SK-N-SH treated with all-trans-retinoic acid at 6 μM for 48 hours (cell line): Measurements from ENCODE around the gene APOL4.
"Not testable (repeated sequence)": the region's sequence is repeated elsewhere in the genome, so short reads cannot be mapped to it uniquely, and the experiment has no call there.

Experiments
- ATAC-seq: fragments of 200-7000 bp; cut with Tn5 transposase; 3 replicates; pipeline ENCODE4 v1.9.1; 2020; ENCODE audit warnings: mild to moderate bottlenecking, moderate library complexity
- ARNTL ChIP-seq: fragments of 450-650 bp; formaldehyde crosslinking; IDR thresholded peaks from 2 replicates; pipeline ENCODE4 v1.5.0; 2020; ENCODE audit warnings: low read depth, mild to moderate bottlenecking, moderate library complexity, borderline replicate concordance
- BACH2 ChIP-seq: fragments of 250-450 bp; sonication (Bioruptor Pico); IDR thresholded peaks from 2 replicates; pipeline ENCODE4 v1.9.0; 2021; ENCODE audit warnings: mild to moderate bottlenecking, borderline replicate concordance
- CSDC2 ChIP-seq: fragments of 250-450 bp; sonication (Bioruptor Pico); IDR thresholded peaks from 2 replicates; pipeline ENCODE4 v1.5.0; 2020; ENCODE audit warnings: mild to moderate bottlenecking, moderate library complexity
- GLIS3 ChIP-seq: fragments of 250-450 bp; sonication (Bioruptor Pico); IDR thresholded peaks from 2 replicates; pipeline ENCODE4 v1.5.0; 2020; ENCODE audit warnings: mild to moderate bottlenecking, moderate library complexity
- ISL1 ChIP-seq: fragments of 250-450 bp; sonication (Bioruptor Pico); IDR thresholded peaks from 2 replicates; pipeline ENCODE4 v2.1.2; 2022; ENCODE audit warnings: mild to moderate bottlenecking, moderate library complexity
- OSR1 ChIP-seq: fragments of 250-450 bp; sonication (Bioruptor Pico); IDR thresholded peaks from 2 replicates; pipeline ENCODE4 v1.8.0; 2022; ENCODE audit warnings: moderate library complexity, mild to moderate bottlenecking, inconsistent platforms
- PPARA ChIP-seq: fragments of 250-450 bp; sonication (Bioruptor Pico); IDR thresholded peaks from 2 replicates; pipeline ENCODE4 v1.5.0; 2020; ENCODE audit warnings: mild to moderate bottlenecking, borderline replicate concordance
- TCF4 ChIP-seq: fragments of 250-450 bp; sonication (Bioruptor Pico); IDR thresholded peaks from 2 replicates; pipeline ENCODE4 v1.8.0; 2021; ENCODE audit warnings: mild to moderate bottlenecking, moderate library complexity, borderline replicate concordance
- ZC3H10 ChIP-seq: fragments of 250-450 bp; sonication (Bioruptor Pico); IDR thresholded peaks from 2 replicates; pipeline ENCODE4 v1.5.1; 2021; ENCODE audit warnings: mild to moderate bottlenecking, moderate library complexity
- ZFP3 ChIP-seq: fragments of 250-450 bp; sonication (Bioruptor Pico); IDR thresholded peaks from 2 replicates; pipeline ENCODE4 v1.5.0; 2020; ENCODE audit warnings: mild to moderate bottlenecking, moderate library complexity
- ZFP30 ChIP-seq: fragments of 450-650 bp; formaldehyde crosslinking; IDR thresholded peaks from 2 replicates; pipeline ENCODE4 v1.5.0; 2022; ENCODE audit warnings: mild to moderate bottlenecking, moderate library complexity
- ZNF70 ChIP-seq: fragments of 450-650 bp; formaldehyde crosslinking; IDR thresholded peaks from 2 replicates; pipeline ENCODE4 v1.5.0; 2020; ENCODE audit warnings: mild to moderate bottlenecking, moderate library complexity
- ZNF8 ChIP-seq: fragments of 450-650 bp; formaldehyde crosslinking; IDR thresholded peaks from 2 replicates; pipeline ENCODE4 v1.5.0; 2020; ENCODE audit warnings: mild to moderate bottlenecking, moderate library complexity
- TF ChIP-seq, protein P1 (sequence below): fragments of 250-450 bp; sonication (Bioruptor Pico); IDR thresholded peaks from 2 replicates; pipeline ENCODE4 v1.8.0; 2020; ENCODE audit warnings: mild to moderate bottlenecking, moderate library complexity, borderline replicate concordance
- TF ChIP-seq, protein P2 (sequence below): fragments of 250-450 bp; sonication (Bioruptor Pico); IDR thresholded peaks from 2 replicates; pipeline ENCODE4 v1.5.1; 2021; ENCODE audit warnings: mild to moderate bottlenecking, moderate library complexity
- TF ChIP-seq, protein P3 (sequence below): fragments of 250-450 bp; sonication (Bioruptor Pico); IDR thresholded peaks from 2 replicates; pipeline ENCODE4 v1.8.0; 2021; ENCODE audit warnings: low read depth, mild to moderate bottlenecking, moderate library complexity, borderline replicate concordance
- TF ChIP-seq, protein P4 (sequence below): fragments of 250-450 bp; sonication (Bioruptor Pico); IDR thresholded peaks from 2 replicates; pipeline ENCODE4 v1.5.1; 2020; ENCODE audit warnings: low read depth, mild to moderate bottlenecking, moderate library complexity
- TF ChIP-seq, protein P5 (sequence below): fragments of 250-450 bp; sonication (Bioruptor Pico); IDR thresholded peaks from 2 replicates; pipeline ENCODE4 v1.5.0; 2020; ENCODE audit warnings: mild to moderate bottlenecking, moderate library complexity

The APOL4 gene

DNA sequence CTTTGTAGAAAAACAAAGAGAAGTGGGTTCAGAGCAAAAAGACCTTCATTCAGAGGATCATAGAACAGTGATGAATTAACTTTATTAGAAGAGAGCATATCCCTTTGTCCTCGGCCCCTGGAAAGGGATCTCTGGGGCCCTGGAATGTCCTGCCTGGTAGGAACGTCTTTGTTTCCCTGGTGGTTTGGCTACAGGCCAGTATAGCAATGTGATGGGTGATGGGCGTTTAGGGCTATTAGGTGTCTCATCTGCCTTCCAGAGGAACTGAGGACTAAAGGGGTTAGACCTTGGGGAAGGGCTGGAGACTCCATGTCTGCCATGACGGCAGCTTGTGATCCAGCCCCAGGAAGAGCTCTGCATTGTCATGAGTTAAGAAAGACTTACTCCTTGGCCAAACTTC, 9.1 kb downstream of the APOL4 start:
- ATAC-seq, result no peak
- TF ChIP-seq PPARA, result no peak
- TF ChIP-seq OSR1 (CRISPR knock-in tag), result no peak
- TF ChIP-seq ZFP30 (CRISPR knock-in tag), result no peak
- TF ChIP-seq ARNTL, result no peak
- no peak for TF ChIP-seq ZC3H10 (CRISPR knock-in tag)
- no peak for TF ChIP-seq GLIS3 (CRISPR knock-in tag)
- TF ChIP-seq, protein P1, sequence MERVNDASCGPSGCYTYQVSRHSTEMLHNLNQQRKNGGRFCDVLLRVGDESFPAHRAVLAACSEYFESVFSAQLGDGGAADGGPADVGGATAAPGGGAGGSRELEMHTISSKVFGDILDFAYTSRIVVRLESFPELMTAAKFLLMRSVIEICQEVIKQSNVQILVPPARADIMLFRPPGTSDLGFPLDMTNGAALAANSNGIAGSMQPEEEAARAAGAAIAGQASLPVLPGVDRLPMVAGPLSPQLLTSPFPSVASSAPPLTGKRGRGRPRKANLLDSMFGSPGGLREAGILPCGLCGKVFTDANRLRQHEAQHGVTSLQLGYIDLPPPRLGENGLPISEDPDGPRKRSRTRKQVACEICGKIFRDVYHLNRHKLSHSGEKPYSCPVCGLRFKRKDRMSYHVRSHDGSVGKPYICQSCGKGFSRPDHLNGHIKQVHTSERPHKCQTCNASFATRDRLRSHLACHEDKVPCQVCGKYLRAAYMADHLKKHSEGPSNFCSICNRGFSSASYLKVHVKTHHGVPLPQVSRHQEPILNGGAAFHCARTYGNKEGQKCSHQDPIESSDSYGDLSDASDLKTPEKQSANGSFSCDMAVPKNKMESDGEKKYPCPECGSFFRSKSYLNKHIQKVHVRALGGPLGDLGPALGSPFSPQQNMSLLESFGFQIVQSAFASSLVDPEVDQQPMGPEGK (CRISPR knock-in tag), result no peak
- TF ChIP-seq, protein P2, sequence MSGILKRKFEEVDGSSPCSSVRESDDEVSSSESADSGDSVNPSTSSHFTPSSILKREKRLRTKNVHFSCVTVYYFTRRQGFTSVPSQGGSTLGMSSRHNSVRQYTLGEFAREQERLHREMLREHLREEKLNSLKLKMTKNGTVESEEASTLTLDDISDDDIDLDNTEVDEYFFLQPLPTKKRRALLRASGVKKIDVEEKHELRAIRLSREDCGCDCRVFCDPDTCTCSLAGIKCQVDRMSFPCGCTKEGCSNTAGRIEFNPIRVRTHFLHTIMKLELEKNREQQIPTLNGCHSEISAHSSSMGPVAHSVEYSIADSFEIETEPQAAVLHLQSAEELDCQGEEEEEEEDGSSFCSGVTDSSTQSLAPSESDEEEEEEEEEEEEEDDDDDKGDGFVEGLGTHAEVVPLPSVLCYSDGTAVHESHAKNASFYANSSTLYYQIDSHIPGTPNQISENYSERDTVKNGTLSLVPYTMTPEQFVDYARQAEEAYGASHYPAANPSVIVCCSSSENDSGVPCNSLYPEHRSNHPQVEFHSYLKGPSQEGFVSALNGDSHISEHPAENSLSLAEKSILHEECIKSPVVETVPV (CRISPR knock-in tag), result no peak
- no peak for TF ChIP-seq BACH2 (CRISPR knock-in tag)
- TF ChIP-seq ISL1 (CRISPR knock-in tag), result no peak

DNA sequence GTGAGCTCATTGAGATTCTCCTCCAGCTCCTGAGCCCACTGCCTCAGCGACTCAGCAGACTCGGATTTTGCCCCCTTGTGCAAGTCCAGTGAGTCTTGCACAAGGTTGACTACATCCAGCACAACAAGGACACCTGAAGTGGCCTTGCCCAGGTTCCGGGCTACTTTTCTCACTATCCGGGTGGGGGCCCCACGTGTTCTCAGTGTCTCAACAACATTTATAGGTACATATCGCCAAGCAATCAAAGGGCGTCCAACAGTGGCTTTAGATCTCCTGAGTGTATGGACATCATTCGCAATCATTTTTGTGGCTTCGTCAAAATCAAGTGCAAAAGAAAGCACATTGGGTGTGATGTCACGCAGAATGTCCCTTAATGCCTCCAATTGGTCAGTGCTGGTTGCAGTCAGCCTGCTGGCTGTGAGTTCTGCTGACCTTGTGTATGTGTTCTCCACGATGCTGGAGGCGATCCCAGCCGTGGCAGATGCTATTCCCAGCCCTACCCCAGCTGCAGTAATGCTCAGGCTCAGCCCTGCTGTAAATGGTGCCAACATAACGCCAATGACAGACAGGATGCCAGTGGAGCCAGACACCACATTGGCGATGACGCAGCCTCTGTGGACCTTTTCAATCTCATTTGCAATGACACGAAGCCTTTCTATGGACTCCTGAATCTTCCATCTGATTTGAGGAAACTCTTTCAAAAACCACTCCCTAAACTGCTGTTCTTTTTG, 10.3 kb downstream of the APOL4 start:
- no peak for ATAC-seq
- no peak for TF ChIP-seq GLIS3 (CRISPR knock-in tag)
- no peak for TF ChIP-seq ZC3H10 (CRISPR knock-in tag)
- TF ChIP-seq, protein P3, sequence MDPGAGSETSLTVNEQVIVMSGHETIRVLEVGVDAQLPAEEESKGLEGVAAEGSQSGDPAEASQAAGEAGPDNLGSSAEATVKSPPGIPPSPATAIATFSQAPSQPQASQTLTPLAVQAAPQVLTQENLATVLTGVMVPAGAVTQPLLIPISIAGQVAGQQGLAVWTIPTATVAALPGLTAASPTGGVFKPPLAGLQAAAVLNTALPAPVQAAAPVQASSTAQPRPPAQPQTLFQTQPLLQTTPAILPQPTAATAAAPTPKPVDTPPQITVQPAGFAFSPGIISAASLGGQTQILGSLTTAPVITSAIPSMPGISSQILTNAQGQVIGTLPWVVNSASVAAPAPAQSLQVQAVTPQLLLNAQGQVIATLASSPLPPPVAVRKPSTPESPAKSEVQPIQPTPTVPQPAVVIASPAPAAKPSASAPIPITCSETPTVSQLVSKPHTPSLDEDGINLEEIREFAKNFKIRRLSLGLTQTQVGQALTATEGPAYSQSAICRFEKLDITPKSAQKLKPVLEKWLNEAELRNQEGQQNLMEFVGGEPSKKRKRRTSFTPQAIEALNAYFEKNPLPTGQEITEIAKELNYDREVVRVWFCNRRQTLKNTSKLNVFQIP (CRISPR knock-in tag), result no peak
- TF ChIP-seq PPARA, result no peak
- TF ChIP-seq, protein P4, sequence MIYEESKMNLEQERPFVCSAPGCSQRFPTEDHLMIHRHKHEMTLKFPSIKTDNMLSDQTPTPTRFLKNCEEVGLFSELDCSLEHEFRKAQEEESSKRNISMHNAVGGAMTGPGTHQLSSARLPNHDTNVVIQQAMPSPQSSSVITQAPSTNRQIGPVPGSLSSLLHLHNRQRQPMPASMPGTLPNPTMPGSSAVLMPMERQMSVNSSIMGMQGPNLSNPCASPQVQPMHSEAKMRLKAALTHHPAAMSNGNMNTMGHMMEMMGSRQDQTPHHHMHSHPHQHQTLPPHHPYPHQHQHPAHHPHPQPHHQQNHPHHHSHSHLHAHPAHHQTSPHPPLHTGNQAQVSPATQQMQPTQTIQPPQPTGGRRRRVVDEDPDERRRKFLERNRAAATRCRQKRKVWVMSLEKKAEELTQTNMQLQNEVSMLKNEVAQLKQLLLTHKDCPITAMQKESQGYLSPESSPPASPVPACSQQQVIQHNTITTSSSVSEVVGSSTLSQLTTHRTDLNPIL (CRISPR knock-in tag), result no peak
- no peak for TF ChIP-seq ZFP3 (CRISPR knock-in tag)
- TF ChIP-seq, protein P2 (CRISPR knock-in tag), result no peak

DNA sequence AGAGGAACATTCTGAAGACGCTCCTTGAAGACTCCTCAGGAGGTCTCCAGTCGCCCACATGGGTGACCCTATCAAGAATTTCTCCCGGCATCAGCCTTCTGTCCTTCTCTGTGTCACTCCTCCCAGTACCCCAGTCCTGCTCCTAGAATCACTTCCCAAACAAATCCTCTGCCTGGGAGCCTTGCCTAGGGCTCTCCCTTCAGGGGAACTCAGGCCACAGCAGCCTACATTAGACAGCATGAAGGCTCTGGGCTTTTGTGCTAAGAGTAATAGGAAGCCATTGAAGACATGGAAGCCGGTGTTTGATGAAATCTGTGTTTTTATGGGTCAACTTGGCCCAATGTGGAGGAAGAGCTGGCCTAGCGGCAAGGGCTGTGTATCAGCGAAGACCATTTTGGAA, 13.7 kb downstream of the APOL4 start:
- not testable (repeated sequence) for ATAC-seq

DNA sequence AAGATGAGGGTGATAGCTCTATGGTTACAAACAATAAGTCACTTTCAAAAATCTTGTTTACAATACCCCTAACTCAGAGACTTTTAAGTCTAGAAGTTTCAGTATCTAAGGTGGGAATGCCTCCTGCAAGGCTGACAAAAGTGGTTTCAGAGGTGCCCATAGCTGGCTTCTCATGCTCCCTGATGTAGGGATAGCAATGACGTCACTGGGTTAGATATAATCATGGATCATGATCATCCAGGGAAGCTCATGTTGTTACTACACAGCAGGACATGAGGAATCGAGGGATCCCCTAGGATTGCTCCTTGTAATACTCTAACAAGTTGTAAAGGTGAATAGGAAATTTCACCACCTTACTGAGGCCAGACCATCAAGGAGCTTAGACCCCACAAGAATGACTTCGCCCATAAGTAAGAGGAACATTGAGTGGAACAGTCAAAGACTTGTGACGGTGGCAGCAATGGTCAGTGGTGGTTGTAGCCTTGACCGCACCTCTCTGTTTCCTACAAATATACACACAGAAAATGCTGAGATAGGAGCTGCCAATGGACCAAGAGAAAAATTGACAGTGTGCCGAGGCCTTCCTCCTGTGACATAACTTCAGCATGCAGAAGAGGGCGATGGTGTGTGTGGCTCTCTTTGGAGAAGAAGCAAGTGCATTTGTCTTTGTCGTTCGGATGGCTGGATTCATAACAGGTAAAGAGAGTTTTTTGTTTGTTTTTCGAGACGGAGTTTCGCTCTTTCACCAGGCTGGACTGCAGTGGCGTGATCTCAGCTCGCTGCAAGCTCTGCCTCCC, 15.6 kb downstream of the APOL4 start:
- ATAC-seq, result no peak

More for the DNA sequence above, 15.6 kb downstream of the APOL4 start:
- no peak for TF ChIP-seq ISL1 (CRISPR knock-in tag)
- TF ChIP-seq, protein P3 (CRISPR knock-in tag), result no peak
- TF ChIP-seq ZNF70 (CRISPR knock-in tag), result no peak
- TF ChIP-seq CSDC2 (CRISPR knock-in tag), result no peak
- TF ChIP-seq ZNF8, result no peak
- TF ChIP-seq, protein P5, sequence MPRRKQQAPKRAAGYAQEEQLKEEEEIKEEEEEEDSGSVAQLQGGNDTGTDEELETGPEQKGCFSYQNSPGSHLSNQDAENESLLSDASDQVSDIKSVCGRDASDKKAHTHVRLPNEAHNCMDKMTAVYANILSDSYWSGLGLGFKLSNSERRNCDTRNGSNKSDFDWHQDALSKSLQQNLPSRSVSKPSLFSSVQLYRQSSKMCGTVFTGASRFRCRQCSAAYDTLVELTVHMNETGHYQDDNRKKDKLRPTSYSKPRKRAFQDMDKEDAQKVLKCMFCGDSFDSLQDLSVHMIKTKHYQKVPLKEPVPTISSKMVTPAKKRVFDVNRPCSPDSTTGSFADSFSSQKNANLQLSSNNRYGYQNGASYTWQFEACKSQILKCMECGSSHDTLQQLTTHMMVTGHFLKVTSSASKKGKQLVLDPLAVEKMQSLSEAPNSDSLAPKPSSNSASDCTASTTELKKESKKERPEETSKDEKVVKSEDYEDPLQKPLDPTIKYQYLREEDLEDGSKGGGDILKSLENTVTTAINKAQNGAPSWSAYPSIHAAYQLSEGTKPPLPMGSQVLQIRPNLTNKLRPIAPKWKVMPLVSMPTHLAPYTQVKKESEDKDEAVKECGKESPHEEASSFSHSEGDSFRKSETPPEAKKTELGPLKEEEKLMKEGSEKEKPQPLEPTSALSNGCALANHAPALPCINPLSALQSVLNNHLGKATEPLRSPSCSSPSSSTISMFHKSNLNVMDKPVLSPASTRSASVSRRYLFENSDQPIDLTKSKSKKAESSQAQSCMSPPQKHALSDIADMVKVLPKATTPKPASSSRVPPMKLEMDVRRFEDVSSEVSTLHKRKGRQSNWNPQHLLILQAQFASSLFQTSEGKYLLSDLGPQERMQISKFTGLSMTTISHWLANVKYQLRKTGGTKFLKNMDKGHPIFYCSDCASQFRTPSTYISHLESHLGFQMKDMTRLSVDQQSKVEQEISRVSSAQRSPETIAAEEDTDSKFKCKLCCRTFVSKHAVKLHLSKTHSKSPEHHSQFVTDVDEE (CRISPR knock-in tag), result no peak
- no peak for TF ChIP-seq TCF4 (CRISPR knock-in tag)
- TF ChIP-seq, protein P1 (CRISPR knock-in tag), result no peak
